WTC11 (cell line): ENCODE measurements around the gene NR5A1. TPM values are rescaled to one million over a fixed set of nuclear protein-coding genes. Genes with fewer than 3 reads are reported as not detected.

ENCODE experiments used
- ATAC-seq: fragments of 200-7000 bp; cut with Tn5 transposase; 2 replicates; pipeline ENCODE4 v1.10.0; 2021; ENCODE audit warnings: mild to moderate bottlenecking, moderate library complexity
- CTCF ChIA-PET: fragments of 300-600 bp; sonication (Branson Sonifier 250); formaldehyde crosslinking; loops from one replicate; lab custom pipeline; 2021; ENCODE audit warnings: antibody characterized with exemption; lab: Charles Lee
- POLR2A ChIA-PET: fragments of 350-600 bp; sonication (Branson Sonifier 250); formaldehyde crosslinking; loops from one replicate; lab custom pipeline; 2021; ENCODE audit warnings: antibody characterized with exemption; lab: Charles Lee
- DNase-seq: peaks from one replicate; pipeline ENCODE4 v3.0.0; 2021; ENCODE audit warnings: low spot score
- H3K27ac Mint-ChIP-seq: 2 replicates; pipeline ENCODE4 v1.8.0; 2021; ENCODE audit warnings: mixed read lengths
- H3K27me3 Mint-ChIP-seq: 2 replicates; pipeline ENCODE4 v1.8.0; 2021; ENCODE audit warnings: low read depth, mild to moderate bottlenecking, moderate library complexity, mixed read lengths
- H3K36me3 Mint-ChIP-seq: 2 replicates; pipeline ENCODE4 v1.8.0; 2021; ENCODE audit warnings: mixed read lengths
- H3K4me1 Mint-ChIP-seq: 2 replicates; pipeline ENCODE4 v1.8.0; 2022; ENCODE audit warnings: mixed read lengths
- H3K4me3 Mint-ChIP-seq: 2 replicates; pipeline ENCODE4 v1.8.0; 2021; ENCODE audit warnings: mild to moderate bottlenecking, moderate library complexity, mixed read lengths
- H3K9me3 Mint-ChIP-seq: 2 replicates; pipeline ENCODE4 v1.8.0; 2021; ENCODE audit warnings: mixed read lengths
- GTF2I ChIP-seq: fragments of 250-450 bp; sonication (Bioruptor Pico); conservative IDR thresholded peaks from 2 replicates; pipeline ENCODE4 v1.4.0; 2021; ENCODE audit warnings: mild to moderate bottlenecking
- HMGA2 ChIP-seq: fragments of 250-450 bp; sonication (Bioruptor Pico); IDR thresholded peaks from 2 replicates; pipeline ENCODE4 v1.4.0; 2021; ENCODE audit warnings: mild to moderate bottlenecking, moderate library complexity
- NR1H2 ChIP-seq: sonication (generic); formaldehyde crosslinking; IDR thresholded peaks from 2 replicates; pipeline ENCODE4 v1.9.0; 2021; ENCODE audit warnings: mild to moderate bottlenecking, moderate library complexity, missing genetic modification reagents
- NR3C1 ChIP-seq: sonication (generic); formaldehyde crosslinking; conservative IDR thresholded peaks from 2 replicates; pipeline ENCODE4 v1.8.1; 2023; ENCODE audit warnings: low read depth, mild to moderate bottlenecking, missing genetic modification reagents
- PRRX2 ChIP-seq: fragments of 250-450 bp; sonication (Bioruptor Pico); IDR thresholded peaks from 2 replicates; pipeline ENCODE4 v1.8.0; 2021; ENCODE audit warnings: mild to moderate bottlenecking
- RORB ChIP-seq: fragments of 250-450 bp; sonication (Bioruptor Pico); IDR thresholded peaks from 2 replicates; pipeline ENCODE4 v1.9.0; 2021; ENCODE audit warnings: mild to moderate bottlenecking
- SOX15 ChIP-seq: fragments of 250-450 bp; sonication (Bioruptor Pico); IDR thresholded peaks from 2 replicates; pipeline ENCODE4 v1.9.0; 2021; ENCODE audit warnings: mild to moderate bottlenecking
- TCF7 ChIP-seq: sonication (generic); formaldehyde crosslinking; IDR thresholded peaks from 2 replicates; pipeline ENCODE4 v1.8.0; 2022; ENCODE audit warnings: mild to moderate bottlenecking, low read depth, missing genetic modification reagents, moderate library complexity
- TEAD4 ChIP-seq: sonication (generic); formaldehyde crosslinking; IDR thresholded peaks from 2 replicates; pipeline ENCODE4 v1.8.0; 2022; ENCODE audit warnings: mild to moderate bottlenecking, missing genetic modification reagents
- ZNF671 ChIP-seq: fragments of 250-450 bp; sonication (Bioruptor Pico); IDR thresholded peaks from 2 replicates; pipeline ENCODE4 v1.8.0; 2021; ENCODE audit warnings: mild to moderate bottlenecking
- total RNA-seq: library from RNA; stranded (reverse); gene quantifications from 3 replicates; pipeline ENCODE4 v1.2.3, GENCODE V29; 2021
- TF ChIP-seq, protein P1 (sequence below): sonication (generic); formaldehyde crosslinking; IDR thresholded peaks from 2 replicates; pipeline ENCODE4 v1.8.1; 2023; ENCODE audit warnings: mild to moderate bottlenecking, missing genetic modification reagents, borderline replicate concordance
- TF ChIP-seq, protein P2 (sequence below): sonication (generic); formaldehyde crosslinking; IDR thresholded peaks from 2 replicates; pipeline ENCODE4 v1.8.1; 2022; ENCODE audit warnings: mild to moderate bottlenecking, missing genetic modification reagents, moderate library complexity, borderline replicate concordance
- TF ChIP-seq, protein P3 (sequence below): sonication (generic); formaldehyde crosslinking; IDR thresholded peaks from 2 replicates; pipeline ENCODE4 v1.8.1; 2023; ENCODE audit warnings: mild to moderate bottlenecking, missing genetic modification reagents, moderate library complexity
- TF ChIP-seq, protein P4 (sequence below): fragments of 250-450 bp; sonication (Bioruptor Pico); IDR thresholded peaks from 2 replicates; pipeline ENCODE4 v1.9.0; 2021; ENCODE audit warnings: mild to moderate bottlenecking, borderline replicate concordance
- TF ChIP-seq, protein P5 (sequence below): sonication (generic); formaldehyde crosslinking; IDR thresholded peaks from 2 replicates; pipeline ENCODE4 v1.8.1; 2023; ENCODE audit warnings: mild to moderate bottlenecking, missing genetic modification reagents
- TF ChIP-seq, protein P6 (sequence below): fragments of 250-450 bp; sonication (Bioruptor Pico); IDR thresholded peaks from 2 replicates; pipeline ENCODE4 v2.1.2; 2022; ENCODE audit warnings: mild to moderate bottlenecking, moderate library complexity

The NR5A1 gene
- total RNA-seq, 1 experiment from 2014 or later, result 0.77 TPM

DNA sequence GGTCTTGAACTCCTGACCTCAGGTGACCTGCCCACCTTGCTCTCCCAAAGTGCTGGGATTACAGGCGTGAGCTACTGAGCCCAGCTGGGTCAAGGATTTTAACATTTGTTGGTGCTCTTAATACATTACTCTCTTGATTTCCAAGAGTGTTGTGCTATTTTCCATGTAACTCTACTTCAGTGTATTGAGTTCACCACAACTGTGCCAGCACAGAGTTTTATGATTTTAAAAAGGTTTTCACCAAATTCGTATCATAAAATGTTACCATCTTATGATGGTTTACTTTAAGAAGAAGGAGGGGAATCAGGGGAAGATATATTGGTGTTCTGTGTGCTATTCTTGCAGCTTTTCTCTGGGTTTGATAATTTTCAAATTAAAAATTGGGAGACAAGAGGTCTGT is 63.6 kb downstream of the NR5A1 start:
- DNase-seq, result no peak
- no peak overlapping the region for H3K4me3 Mint-ChIP-seq
- ChIA-PET POLR2A (no interaction called here), CTCF (interaction anchor here (0.5 to 1.2 kb wide), 4 partner anchors 24 to 194 kb away, joined by 3 to 4 read pairs (median 3); no protein-coding TSS in a partner anchor)
- no peaks in the 10 kb centered on the region for H3K36me3 Mint-ChIP-seq
- H3K27ac Mint-ChIP-seq, result no peak overlapping the region
- peaks cover 10% of the 10 kb centered on the region for H3K9me3 Mint-ChIP-seq
- no peak for ATAC-seq
- H3K4me1 Mint-ChIP-seq, result no peaks in the 10 kb centered on the region
- TF ChIP-seq, protein P1, sequence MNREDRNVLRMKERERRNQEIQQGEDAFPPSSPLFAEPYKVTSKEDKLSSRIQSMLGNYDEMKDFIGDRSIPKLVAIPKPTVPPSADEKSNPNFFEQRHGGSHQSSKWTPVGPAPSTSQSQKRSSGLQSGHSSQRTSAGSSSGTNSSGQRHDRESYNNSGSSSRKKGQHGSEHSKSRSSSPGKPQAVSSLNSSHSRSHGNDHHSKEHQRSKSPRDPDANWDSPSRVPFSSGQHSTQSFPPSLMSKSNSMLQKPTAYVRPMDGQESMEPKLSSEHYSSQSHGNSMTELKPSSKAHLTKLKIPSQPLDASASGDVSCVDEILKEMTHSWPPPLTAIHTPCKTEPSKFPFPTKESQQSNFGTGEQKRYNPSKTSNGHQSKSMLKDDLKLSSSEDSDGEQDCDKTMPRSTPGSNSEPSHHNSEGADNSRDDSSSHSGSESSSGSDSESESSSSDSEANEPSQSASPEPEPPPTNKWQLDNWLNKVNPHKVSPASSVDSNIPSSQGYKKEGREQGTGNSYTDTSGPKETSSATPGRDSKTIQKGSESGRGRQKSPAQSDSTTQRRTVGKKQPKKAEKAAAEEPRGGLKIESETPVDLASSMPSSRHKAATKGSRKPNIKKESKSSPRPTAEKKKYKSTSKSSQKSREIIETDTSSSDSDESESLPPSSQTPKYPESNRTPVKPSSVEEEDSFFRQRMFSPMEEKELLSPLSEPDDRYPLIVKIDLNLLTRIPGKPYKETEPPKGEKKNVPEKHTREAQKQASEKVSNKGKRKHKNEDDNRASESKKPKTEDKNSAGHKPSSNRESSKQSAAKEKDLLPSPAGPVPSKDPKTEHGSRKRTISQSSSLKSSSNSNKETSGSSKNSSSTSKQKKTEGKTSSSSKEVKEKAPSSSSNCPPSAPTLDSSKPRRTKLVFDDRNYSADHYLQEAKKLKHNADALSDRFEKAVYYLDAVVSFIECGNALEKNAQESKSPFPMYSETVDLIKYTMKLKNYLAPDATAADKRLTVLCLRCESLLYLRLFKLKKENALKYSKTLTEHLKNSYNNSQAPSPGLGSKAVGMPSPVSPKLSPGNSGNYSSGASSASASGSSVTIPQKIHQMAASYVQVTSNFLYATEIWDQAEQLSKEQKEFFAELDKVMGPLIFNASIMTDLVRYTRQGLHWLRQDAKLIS (CRISPR knock-in tag), result no peak
- 0 out of 2 replicates have a peak, but pooled peaks have one; percentile 17 for TF ChIP-seq GTF2I (CRISPR knock-in tag)
- TF ChIP-seq, all 79 proteins: peak for 1
- H3K27me3 Mint-ChIP-seq, result peaks cover 17% of the 10 kb centered on the region

DNA sequence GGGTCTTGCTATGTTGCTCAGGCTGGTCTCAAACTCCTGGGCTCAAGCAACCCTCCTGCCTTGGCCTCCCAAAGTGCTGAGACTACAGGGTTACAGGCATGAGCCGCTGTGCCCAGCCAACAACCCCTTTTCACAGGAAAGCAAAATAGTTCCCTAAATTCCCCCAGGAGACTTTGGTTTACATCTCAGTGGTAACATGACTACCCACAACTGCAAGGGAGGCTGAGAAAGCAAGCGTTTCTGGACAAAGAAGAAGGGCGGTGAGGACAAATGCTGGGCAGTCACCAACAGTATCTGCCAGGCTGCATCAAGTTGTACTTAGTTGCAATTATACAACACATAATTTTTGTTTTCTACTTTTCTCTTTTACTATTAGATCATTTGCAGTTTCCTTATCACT is 64.4 kb downstream of the NR5A1 start:
- no peak overlapping the region for H3K4me3 Mint-ChIP-seq
- peaks cover 10% of the 10 kb centered on the region for H3K9me3 Mint-ChIP-seq
- no peaks in the 10 kb centered on the region for H3K36me3 Mint-ChIP-seq
- no peak overlapping the region for H3K27ac Mint-ChIP-seq
- CTCF ChIA-PET, result interaction anchor here (0.6 to 1.6 kb wide), 2 partner anchors 24 kb away, joined by 3 to 6 read pairs; no protein-coding TSS in a partner anchor
- no peaks in the 10 kb centered on the region for H3K4me1 Mint-ChIP-seq
- POLR2A ChIA-PET, result no interaction called here
- TF ChIP-seq, protein P2, sequence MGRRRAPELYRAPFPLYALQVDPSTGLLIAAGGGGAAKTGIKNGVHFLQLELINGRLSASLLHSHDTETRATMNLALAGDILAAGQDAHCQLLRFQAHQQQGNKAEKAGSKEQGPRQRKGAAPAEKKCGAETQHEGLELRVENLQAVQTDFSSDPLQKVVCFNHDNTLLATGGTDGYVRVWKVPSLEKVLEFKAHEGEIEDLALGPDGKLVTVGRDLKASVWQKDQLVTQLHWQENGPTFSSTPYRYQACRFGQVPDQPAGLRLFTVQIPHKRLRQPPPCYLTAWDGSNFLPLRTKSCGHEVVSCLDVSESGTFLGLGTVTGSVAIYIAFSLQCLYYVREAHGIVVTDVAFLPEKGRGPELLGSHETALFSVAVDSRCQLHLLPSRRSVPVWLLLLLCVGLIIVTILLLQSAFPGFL, result no peak
- no peak for TF ChIP-seq GTF2I (CRISPR knock-in tag)
- TF ChIP-seq HMGA2, result no peak
- TF ChIP-seq, protein P3, sequence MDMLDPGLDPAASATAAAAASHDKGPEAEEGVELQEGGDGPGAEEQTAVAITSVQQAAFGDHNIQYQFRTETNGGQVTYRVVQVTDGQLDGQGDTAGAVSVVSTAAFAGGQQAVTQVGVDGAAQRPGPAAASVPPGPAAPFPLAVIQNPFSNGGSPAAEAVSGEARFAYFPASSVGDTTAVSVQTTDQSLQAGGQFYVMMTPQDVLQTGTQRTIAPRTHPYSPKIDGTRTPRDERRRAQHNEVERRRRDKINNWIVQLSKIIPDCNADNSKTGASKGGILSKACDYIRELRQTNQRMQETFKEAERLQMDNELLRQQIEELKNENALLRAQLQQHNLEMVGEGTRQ (CRISPR knock-in tag), result no peak
- TF ChIP-seq RORB (CRISPR knock-in tag), result no peak
- TF ChIP-seq, protein P4, sequence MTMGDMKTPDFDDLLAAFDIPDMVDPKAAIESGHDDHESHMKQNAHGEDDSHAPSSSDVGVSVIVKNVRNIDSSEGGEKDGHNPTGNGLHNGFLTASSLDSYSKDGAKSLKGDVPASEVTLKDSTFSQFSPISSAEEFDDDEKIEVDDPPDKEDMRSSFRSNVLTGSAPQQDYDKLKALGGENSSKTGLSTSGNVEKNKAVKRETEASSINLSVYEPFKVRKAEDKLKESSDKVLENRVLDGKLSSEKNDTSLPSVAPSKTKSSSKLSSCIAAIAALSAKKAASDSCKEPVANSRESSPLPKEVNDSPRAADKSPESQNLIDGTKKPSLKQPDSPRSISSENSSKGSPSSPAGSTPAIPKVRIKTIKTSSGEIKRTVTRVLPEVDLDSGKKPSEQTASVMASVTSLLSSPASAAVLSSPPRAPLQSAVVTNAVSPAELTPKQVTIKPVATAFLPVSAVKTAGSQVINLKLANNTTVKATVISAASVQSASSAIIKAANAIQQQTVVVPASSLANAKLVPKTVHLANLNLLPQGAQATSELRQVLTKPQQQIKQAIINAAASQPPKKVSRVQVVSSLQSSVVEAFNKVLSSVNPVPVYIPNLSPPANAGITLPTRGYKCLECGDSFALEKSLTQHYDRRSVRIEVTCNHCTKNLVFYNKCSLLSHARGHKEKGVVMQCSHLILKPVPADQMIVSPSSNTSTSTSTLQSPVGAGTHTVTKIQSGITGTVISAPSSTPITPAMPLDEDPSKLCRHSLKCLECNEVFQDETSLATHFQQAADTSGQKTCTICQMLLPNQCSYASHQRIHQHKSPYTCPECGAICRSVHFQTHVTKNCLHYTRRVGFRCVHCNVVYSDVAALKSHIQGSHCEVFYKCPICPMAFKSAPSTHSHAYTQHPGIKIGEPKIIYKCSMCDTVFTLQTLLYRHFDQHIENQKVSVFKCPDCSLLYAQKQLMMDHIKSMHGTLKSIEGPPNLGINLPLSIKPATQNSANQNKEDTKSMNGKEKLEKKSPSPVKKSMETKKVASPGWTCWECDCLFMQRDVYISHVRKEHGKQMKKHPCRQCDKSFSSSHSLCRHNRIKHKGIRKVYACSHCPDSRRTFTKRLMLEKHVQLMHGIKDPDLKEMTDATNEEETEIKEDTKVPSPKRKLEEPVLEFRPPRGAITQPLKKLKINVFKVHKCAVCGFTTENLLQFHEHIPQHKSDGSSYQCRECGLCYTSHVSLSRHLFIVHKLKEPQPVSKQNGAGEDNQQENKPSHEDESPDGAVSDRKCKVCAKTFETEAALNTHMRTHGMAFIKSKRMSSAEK, result no peak
- no peak for TF ChIP-seq TCF7 (CRISPR knock-in tag)
- TF ChIP-seq ZNF671, result no peak
- TF ChIP-seq, protein P5, sequence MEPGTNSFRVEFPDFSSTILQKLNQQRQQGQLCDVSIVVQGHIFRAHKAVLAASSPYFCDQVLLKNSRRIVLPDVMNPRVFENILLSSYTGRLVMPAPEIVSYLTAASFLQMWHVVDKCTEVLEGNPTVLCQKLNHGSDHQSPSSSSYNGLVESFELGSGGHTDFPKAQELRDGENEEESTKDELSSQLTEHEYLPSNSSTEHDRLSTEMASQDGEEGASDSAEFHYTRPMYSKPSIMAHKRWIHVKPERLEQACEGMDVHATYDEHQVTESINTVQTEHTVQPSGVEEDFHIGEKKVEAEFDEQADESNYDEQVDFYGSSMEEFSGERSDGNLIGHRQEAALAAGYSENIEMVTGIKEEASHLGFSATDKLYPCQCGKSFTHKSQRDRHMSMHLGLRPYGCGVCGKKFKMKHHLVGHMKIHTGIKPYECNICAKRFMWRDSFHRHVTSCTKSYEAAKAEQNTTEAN (CRISPR knock-in tag), result no peak
- TF ChIP-seq PRRX2 (CRISPR knock-in tag), result no peak
- no peak for TF ChIP-seq SOX15 (CRISPR knock-in tag)
- TF ChIP-seq TEAD4 (CRISPR knock-in tag), result no peak
- TF ChIP-seq NR1H2 (CRISPR knock-in tag), result no peak
- TF ChIP-seq, protein P6, sequence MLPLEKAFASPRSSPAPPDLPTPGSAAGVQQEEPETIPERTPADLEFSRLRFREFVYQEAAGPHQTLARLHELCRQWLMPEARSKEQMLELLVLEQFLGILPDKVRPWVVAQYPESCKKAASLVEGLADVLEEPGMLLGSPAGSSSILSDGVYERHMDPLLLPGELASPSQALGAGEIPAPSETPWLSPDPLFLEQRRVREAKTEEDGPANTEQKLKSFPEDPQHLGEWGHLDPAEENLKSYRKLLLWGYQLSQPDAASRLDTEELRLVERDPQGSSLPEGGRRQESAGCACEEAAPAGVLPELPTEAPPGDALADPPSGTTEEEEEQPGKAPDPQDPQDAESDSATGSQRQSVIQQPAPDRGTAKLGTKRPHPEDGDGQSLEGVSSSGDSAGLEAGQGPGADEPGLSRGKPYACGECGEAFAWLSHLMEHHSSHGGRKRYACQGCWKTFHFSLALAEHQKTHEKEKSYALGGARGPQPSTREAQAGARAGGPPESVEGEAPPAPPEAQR (CRISPR knock-in tag), result no peak
- no peak for TF ChIP-seq NR3C1 (CRISPR knock-in tag)
- H3K27me3 Mint-ChIP-seq, result peaks cover 17% of the 10 kb centered on the region
- ATAC-seq (no peak), DNase-seq (no peak)
